ENCODE measurements around the gene ZNF484.
"Not testable (repeated sequence)": the region's sequence is repeated elsewhere in the genome, so short reads cannot be mapped to it uniquely, and the experiment has no call there.

Gene ZNF484

GRCh38 chr9:92860867-92861266 lies 17.0 kb downstream of the ZNF484 start:
- Histone ChIP-seq H3K4me1 (ENCODE audit: control insufficient read depth, insufficient read depth, low read length) (no peaks in the 10 kb centered on the region), H3K4me3 (ENCODE audit: low read length) (no peak overlapping the region), H3K27ac (ENCODE audit: low read length) (no peak overlapping the region), H3K27me3 (ENCODE audit: control insufficient read depth, insufficient read depth, low read length) (no peaks in the 10 kb centered on the region), H3K9me3 (ENCODE audit: control insufficient read depth, insufficient read depth, low read length) (no peaks in the 10 kb centered on the region), H3K36me3 (ENCODE audit: control insufficient read depth, insufficient read depth, low read length) (no peaks in the 10 kb centered on the region)
- WGBS (ENCODE audit: insufficient coverage, insufficient read length): no CpG with 5 or more reads among the region's 1 CpG
- DNase-seq (ENCODE audit: low read depth, low spot score): no peak

GRCh38 chr9:92857236-92857635 lies 20.6 kb downstream of the ZNF484 start:
- H3K36me3 ChIP-seq (ENCODE audit: control insufficient read depth, insufficient read depth, low read length): peaks cover 4% of the 10 kb centered on the region; the same call in 1 of the 2 replicates

GRCh38 chr9:92853716-92854115 lies 24.1 kb downstream of the ZNF484 start:
- H3K4me1 ChIP-seq (ENCODE audit: control insufficient read depth, insufficient read depth, low read length): no peaks in the 10 kb centered on the region
- WGBS (ENCODE audit: insufficient coverage, insufficient read length): no CpG with 5 or more reads among the region's 2 CpGs
- H3K27ac ChIP-seq (ENCODE audit: low read length): no peak overlapping the region
- peaks cover 4% of the 10 kb centered on the region; the same call in 1 of the 2 replicates for H3K36me3 ChIP-seq (ENCODE audit: control insufficient read depth, insufficient read depth, low read length)
- no peaks in the 10 kb centered on the region for H3K9me3 ChIP-seq (ENCODE audit: control insufficient read depth, insufficient read depth, low read length)
- no peak overlapping the region for H3K4me3 ChIP-seq (ENCODE audit: low read length)
- H3K27me3 ChIP-seq (ENCODE audit: control insufficient read depth, insufficient read depth, low read length): no peaks in the 10 kb centered on the region
- DNase-seq (ENCODE audit: low read depth, low spot score): no peak

More at GRCh38 chr9:92857236-92857635, 20.6 kb downstream of the ZNF484 start:
- Histone ChIP-seq H3K4me1 (ENCODE audit: control insufficient read depth, insufficient read depth, low read length) (no peaks in the 10 kb centered on the region), H3K9me3 (ENCODE audit: control insufficient read depth, insufficient read depth, low read length) (no peaks in the 10 kb centered on the region), H3K4me3 (ENCODE audit: low read length) (no peak overlapping the region), H3K27me3 (ENCODE audit: control insufficient read depth, insufficient read depth, low read length) (no peaks in the 10 kb centered on the region), H3K27ac (ENCODE audit: low read length) (no peak overlapping the region)
- DNase-seq (ENCODE audit: low read depth, low spot score): no peak

GRCh38 chr9:92850898-92851297 lies 26.9 kb downstream of the ZNF484 start:
- H3K27me3 ChIP-seq (ENCODE audit: control insufficient read depth, insufficient read depth, low read length): no peaks in the 10 kb centered on the region
- no peak for DNase-seq (ENCODE audit: low read depth, low spot score)
- peaks cover 13% of the 10 kb centered on the region; the same call in 1 of the 2 replicates for H3K36me3 ChIP-seq (ENCODE audit: control insufficient read depth, insufficient read depth, low read length)

GRCh38 chr9:92848740-92849139 lies 29.1 kb downstream of the ZNF484 start:
- H3K4me3 ChIP-seq (ENCODE audit: low read length); H3K27me3 ChIP-seq (ENCODE audit: control insufficient read depth, insufficient read depth, low read length); DNase-seq (ENCODE audit: low read depth, low spot score); H3K27ac ChIP-seq (ENCODE audit: low read length); H3K36me3 ChIP-seq (ENCODE audit: control insufficient read depth, insufficient read depth, low read length); H3K9me3 ChIP-seq (ENCODE audit: control insufficient read depth, insufficient read depth, low read length); H3K4me1 ChIP-seq (ENCODE audit: control insufficient read depth, insufficient read depth, low read length): not testable (repeated sequence)
- no CpG with 5 or more reads among the region's 6 CpGs for WGBS (ENCODE audit: insufficient coverage, insufficient read length)

More at GRCh38 chr9:92850898-92851297, 26.9 kb downstream of the ZNF484 start:
- peaks cover 5% of the 10 kb centered on the region for H3K9me3 ChIP-seq (ENCODE audit: control insufficient read depth, insufficient read depth, low read length)
- no peaks in the 10 kb centered on the region for H3K4me1 ChIP-seq (ENCODE audit: control insufficient read depth, insufficient read depth, low read length)
- H3K4me3 ChIP-seq (ENCODE audit: low read length): no peak overlapping the region
- no peak overlapping the region for H3K27ac ChIP-seq (ENCODE audit: low read length)

- H3K9me3 ChIP-seq (ENCODE audit: control insufficient read depth, insufficient read depth, low read length): peaks cover 5% of the 10 kb centered on the region
Observed at GRCh38 chr9:92846662-92847145, 31.1 kb downstream of the ZNF484 start.

GRCh38 chr9:92838411-92838810 lies 39.4 kb downstream of the ZNF484 start:
- H3K9me3 ChIP-seq (ENCODE audit: control insufficient read depth, insufficient read depth, low read length); DNase-seq (ENCODE audit: low read depth, low spot score); H3K27me3 ChIP-seq (ENCODE audit: control insufficient read depth, insufficient read depth, low read length); H3K4me3 ChIP-seq (ENCODE audit: low read length); H3K36me3 ChIP-seq (ENCODE audit: control insufficient read depth, insufficient read depth, low read length); H3K4me1 ChIP-seq (ENCODE audit: control insufficient read depth, insufficient read depth, low read length); H3K27ac ChIP-seq (ENCODE audit: low read length): not testable (repeated sequence)
- no CpG with 5 or more reads among the region's 1 CpG for WGBS (ENCODE audit: insufficient coverage, insufficient read length)

More at GRCh38 chr9:92846662-92847145, 31.1 kb downstream of the ZNF484 start:
- DNase-seq (ENCODE audit: low read depth, low spot score): no peak
- Histone ChIP-seq H3K27me3 (ENCODE audit: control insufficient read depth, insufficient read depth, low read length) (no peaks in the 10 kb centered on the region), H3K36me3 (ENCODE audit: control insufficient read depth, insufficient read depth, low read length) (peaks cover 9% of the 10 kb centered on the region; the same call in 1 of the 2 replicates), H3K4me3 (ENCODE audit: low read length) (no peak overlapping the region), H3K27ac (ENCODE audit: low read length) (no peak overlapping the region), H3K4me1 (ENCODE audit: control insufficient read depth, insufficient read depth, low read length) (no peaks in the 10 kb centered on the region)
- no CpG with 5 or more reads among the region's 1 CpG for WGBS (ENCODE audit: insufficient coverage, insufficient read length)

- peaks cover 4% of the 10 kb centered on the region for H3K9me3 ChIP-seq (ENCODE audit: control insufficient read depth, insufficient read depth, low read length)
Observed at GRCh38 chr9:92837191-92837590, 40.6 kb downstream of the ZNF484 start.

GRCh38 chr9:92829420-92829819 lies 48.4 kb downstream of the ZNF484 start:
- Histone ChIP-seq H3K27me3 (ENCODE audit: control insufficient read depth, insufficient read depth, low read length) (no peaks in the 10 kb centered on the region), H3K27ac (ENCODE audit: low read length) (no peak overlapping the region), H3K9me3 (ENCODE audit: control insufficient read depth, insufficient read depth, low read length) (peaks cover 2% of the 10 kb centered on the region), H3K4me3 (ENCODE audit: low read length) (no peak overlapping the region), H3K36me3 (ENCODE audit: control insufficient read depth, insufficient read depth, low read length) (no peaks in the 10 kb centered on the region), H3K4me1 (ENCODE audit: control insufficient read depth, insufficient read depth, low read length) (no peaks in the 10 kb centered on the region)
- no CpG with 5 or more reads among the region's 2 CpGs for WGBS (ENCODE audit: insufficient coverage, insufficient read length)
- DNase-seq (ENCODE audit: low read depth, low spot score): no peak

More at GRCh38 chr9:92837191-92837590, 40.6 kb downstream of the ZNF484 start:
- no peaks in the 10 kb centered on the region for H3K4me1 ChIP-seq (ENCODE audit: control insufficient read depth, insufficient read depth, low read length)
- H3K36me3 ChIP-seq (ENCODE audit: control insufficient read depth, insufficient read depth, low read length): no peaks in the 10 kb centered on the region
- DNase-seq (ENCODE audit: low read depth, low spot score): no peak
- no CpG with 5 or more reads among the region's 25 CpGs for WGBS (ENCODE audit: insufficient coverage, insufficient read length)
- H3K4me3 ChIP-seq (ENCODE audit: low read length): no peak overlapping the region
- no peaks in the 10 kb centered on the region for H3K27me3 ChIP-seq (ENCODE audit: control insufficient read depth, insufficient read depth, low read length)
- H3K27ac ChIP-seq (ENCODE audit: low read length): no peak overlapping the region

GRCh38 chr9:92825065-92825464 lies 52.8 kb downstream of the ZNF484 start:
- WGBS (ENCODE audit: insufficient coverage, insufficient read length): no CpG with 5 or more reads among the region's 2 CpGs
- DNase-seq (ENCODE audit: low read depth, low spot score); H3K4me1 ChIP-seq (ENCODE audit: control insufficient read depth, insufficient read depth, low read length); H3K9me3 ChIP-seq (ENCODE audit: control insufficient read depth, insufficient read depth, low read length); H3K27me3 ChIP-seq (ENCODE audit: control insufficient read depth, insufficient read depth, low read length); H3K36me3 ChIP-seq (ENCODE audit: control insufficient read depth, insufficient read depth, low read length); H3K4me3 ChIP-seq (ENCODE audit: low read length); H3K27ac ChIP-seq (ENCODE audit: low read length): not testable (repeated sequence)

GRCh38 chr9:92820964-92821363 lies 56.9 kb downstream of the ZNF484 start:
- H3K9me3 ChIP-seq (ENCODE audit: control insufficient read depth, insufficient read depth, low read length): no peaks in the 10 kb centered on the region
- no peak overlapping the region for H3K27ac ChIP-seq (ENCODE audit: low read length)
- H3K4me3 ChIP-seq (ENCODE audit: low read length): no peak overlapping the region
- no peaks in the 10 kb centered on the region for H3K27me3 ChIP-seq (ENCODE audit: control insufficient read depth, insufficient read depth, low read length)
- H3K36me3 ChIP-seq (ENCODE audit: control insufficient read depth, insufficient read depth, low read length): no peaks in the 10 kb centered on the region
- no peak for DNase-seq (ENCODE audit: low read depth, low spot score)
- WGBS (ENCODE audit: insufficient coverage, insufficient read length): no CpG with 5 or more reads among the region's 3 CpGs
- no peaks in the 10 kb centered on the region for H3K4me1 ChIP-seq (ENCODE audit: control insufficient read depth, insufficient read depth, low read length)

Measured in iPS DF 6.9 (cell line).